ENCODE data around the gene GRM5.

DNA sequence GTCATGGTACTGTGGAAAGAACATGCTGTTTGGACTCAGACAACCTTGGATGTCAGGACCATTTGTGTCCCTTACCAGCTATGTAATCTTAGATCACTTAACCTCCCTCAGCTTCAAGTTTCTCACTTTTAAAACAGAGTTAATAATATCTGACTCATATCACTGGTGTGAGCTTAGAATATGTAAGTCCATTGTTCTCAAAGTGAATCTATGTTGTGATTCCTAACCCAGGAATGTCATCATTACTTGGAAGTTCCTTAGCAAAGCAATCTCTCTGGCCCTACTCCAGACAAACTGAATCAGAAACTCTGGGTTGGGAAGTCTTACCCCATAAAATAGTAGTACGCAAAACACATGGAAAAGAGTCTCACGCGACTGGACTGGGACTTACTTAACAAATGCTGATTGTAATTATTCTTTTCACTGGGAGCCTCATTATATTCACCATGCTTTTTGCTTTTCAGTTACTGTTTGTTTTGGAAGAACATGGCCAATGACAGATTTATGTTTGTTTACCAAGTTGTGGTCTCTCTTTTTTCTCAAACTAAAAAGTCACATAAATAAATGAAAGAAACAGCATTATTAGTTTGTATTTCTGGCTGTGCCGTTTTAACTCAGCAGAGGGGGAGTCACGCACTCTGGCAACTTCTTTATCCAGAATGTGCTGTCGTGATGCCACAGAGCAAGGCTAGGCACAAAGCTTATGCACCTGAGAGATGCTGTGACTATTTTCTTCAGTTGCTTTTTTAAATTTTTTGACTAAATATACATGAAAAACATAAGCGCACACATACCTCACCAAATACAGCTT lies 510.6 kb downstream of the GRM5 start:
- no peak for TF ChIP-seq CTCF (IDR thresholded peaks at IDR 0.05)
- no peak for TF ChIP-seq POLR2A (IDR thresholded peaks at IDR 0.05)

All from prostate gland (tissue), 2 donors.